ENCODE measurements around the gene NFATC1.

The NFATC1 gene

GRCh38 chr18:79559436-79559835, 163.7 kb downstream of the NFATC1 start:
- TF ChIP-seq CTCF (IDR thresholded peaks at IDR 0.05; ENCODE audit: low read depth, low read length): no peak

GRCh38 chr18:79560042-79560860, 164.5 kb downstream of the NFATC1 start:
- no peak overlapping the region for H3K4me3 ChIP-seq (ENCODE audit: low read depth, low read length)
- TF ChIP-seq CTCF (IDR thresholded peaks at IDR 0.05; ENCODE audit: low read depth, low read length): no peak

More at GRCh38 chr18:79559436-79559835, 163.7 kb downstream of the NFATC1 start:
- no peak overlapping the region for H3K4me3 ChIP-seq (ENCODE audit: low read depth, low read length)

GRCh38 chr18:79560861-79561210, 165.1 kb downstream of the NFATC1 start:
- TF ChIP-seq CTCF (IDR thresholded peaks at IDR 0.05; ENCODE audit: low read depth, low read length): no peak
- H3K4me3 ChIP-seq (ENCODE audit: low read depth, low read length): no peak overlapping the region

GRCh38 chr18:79563949-79564348, 168.2 kb downstream of the NFATC1 start:
- H3K4me3 ChIP-seq (ENCODE audit: low read depth, low read length): no peak overlapping the region
- no peak for TF ChIP-seq CTCF (IDR thresholded peaks at IDR 0.05; ENCODE audit: low read depth, low read length)

- TF ChIP-seq CTCF (IDR thresholded peaks at IDR 0.05; ENCODE audit: low read depth, low read length): no peak
Observed at GRCh38 chr18:79564441-79564840, 168.7 kb downstream of the NFATC1 start.

GRCh38 chr18:79566771-79567431, 171.2 kb downstream of the NFATC1 start:
- no peak for TF ChIP-seq CTCF (IDR thresholded peaks at IDR 0.05; ENCODE audit: low read depth, low read length)
- no peak overlapping the region for H3K4me3 ChIP-seq (ENCODE audit: low read depth, low read length)

More at GRCh38 chr18:79564441-79564840, 168.7 kb downstream of the NFATC1 start:
- no peak overlapping the region for H3K4me3 ChIP-seq (ENCODE audit: low read depth, low read length)
